Fibroblast of pulmonary artery (primary cell): Measurements from ENCODE around the gene WLS.
A peak's percentile ranks its signal among the peaks of the same experiment; 100 is the strongest.

Source experiments
- DNase-seq: peaks from one replicate; pipeline ENCODE4 v3.0.0-alpha.2; 2010; ENCODE audit warnings: low read depth
- H3K4me3 ChIP-seq: replicated peaks from 2 replicates; pipeline ENCODE4 v1.5.1; 2011; ENCODE audit warnings: low read depth, mild to moderate bottlenecking, control low read depth, low read length, moderate library complexity
- CTCF ChIP-seq: IDR thresholded peaks from 2 replicates; pipeline ENCODE4 v1.5.1; 2011; ENCODE audit warnings: mild to moderate bottlenecking, control low read depth, low read length, inconsistent platforms; ENCODE audit errors: missing control alignments

The WLS gene

GRCh38 chr1:68220420-68220819, 11.9 kb downstream of the WLS start:
- no peak overlapping the region for H3K4me3 ChIP-seq
- TF ChIP-seq CTCF, result no peak
- no peak for DNase-seq

DNA sequence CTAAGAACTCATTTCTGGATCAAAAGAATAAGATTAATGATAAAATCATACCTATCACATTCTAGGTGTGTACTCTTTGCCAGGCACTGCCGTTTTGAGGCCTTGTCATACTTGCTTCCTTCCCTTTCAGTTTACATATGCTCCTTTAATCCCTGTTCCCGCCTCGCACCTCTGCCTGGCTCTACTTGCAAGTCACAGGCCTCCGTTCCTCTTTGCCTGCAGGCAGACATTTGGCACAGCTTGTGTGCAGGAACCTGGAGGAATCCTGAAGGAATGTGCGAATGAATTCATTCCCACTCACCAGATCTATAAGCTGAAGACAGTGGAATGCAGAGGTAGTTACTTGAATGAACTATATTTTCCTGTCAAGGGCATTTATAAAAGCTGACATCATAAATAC, 13.8 kb downstream of the WLS start:
- no peak overlapping the region for H3K4me3 ChIP-seq
- DNase-seq, result no peak
- no peak for TF ChIP-seq CTCF

GRCh38 chr1:68217618-68218017, 14.7 kb downstream of the WLS start:
- no peak overlapping the region for H3K4me3 ChIP-seq
- no peak for TF ChIP-seq CTCF
- DNase-seq, result no peak

- DNase-seq, result no peak
- H3K4me3 ChIP-seq, result no peak overlapping the region
- no peak for TF ChIP-seq CTCF
Measured at GRCh38 chr1:68217060-68217554, 15.2 kb downstream of the WLS start.

GRCh38 chr1:68216089-68216772, 16.1 kb downstream of the WLS start:
- no peak for TF ChIP-seq CTCF
- no peak for DNase-seq
- H3K4me3 ChIP-seq, result no peak overlapping the region

- TF ChIP-seq CTCF, result no peak
- no peak overlapping the region for H3K4me3 ChIP-seq
- DNase-seq, result peak; percentile 88
Measured at GRCh38 chr1:68213843-68214242, 18.5 kb downstream of the WLS start.
